HL-60 (cell line): ENCODE data around the gene HOXB4.

ENCODE experiments used
- POLR2AphosphoS5 ChIP-seq: IDR thresholded peaks from 2 replicates; pipeline ENCODE4 v1.6.1; 2012; ENCODE audit warnings: low read depth
- TF ChIP-seq, protein P1 (sequence below): IDR thresholded peaks from one replicate; pipeline ENCODE4 v1.5.1; 2011; ENCODE audit warnings: low read length, control low read depth, inconsistent platforms; ENCODE audit not compliant: insufficient read depth

DNA sequence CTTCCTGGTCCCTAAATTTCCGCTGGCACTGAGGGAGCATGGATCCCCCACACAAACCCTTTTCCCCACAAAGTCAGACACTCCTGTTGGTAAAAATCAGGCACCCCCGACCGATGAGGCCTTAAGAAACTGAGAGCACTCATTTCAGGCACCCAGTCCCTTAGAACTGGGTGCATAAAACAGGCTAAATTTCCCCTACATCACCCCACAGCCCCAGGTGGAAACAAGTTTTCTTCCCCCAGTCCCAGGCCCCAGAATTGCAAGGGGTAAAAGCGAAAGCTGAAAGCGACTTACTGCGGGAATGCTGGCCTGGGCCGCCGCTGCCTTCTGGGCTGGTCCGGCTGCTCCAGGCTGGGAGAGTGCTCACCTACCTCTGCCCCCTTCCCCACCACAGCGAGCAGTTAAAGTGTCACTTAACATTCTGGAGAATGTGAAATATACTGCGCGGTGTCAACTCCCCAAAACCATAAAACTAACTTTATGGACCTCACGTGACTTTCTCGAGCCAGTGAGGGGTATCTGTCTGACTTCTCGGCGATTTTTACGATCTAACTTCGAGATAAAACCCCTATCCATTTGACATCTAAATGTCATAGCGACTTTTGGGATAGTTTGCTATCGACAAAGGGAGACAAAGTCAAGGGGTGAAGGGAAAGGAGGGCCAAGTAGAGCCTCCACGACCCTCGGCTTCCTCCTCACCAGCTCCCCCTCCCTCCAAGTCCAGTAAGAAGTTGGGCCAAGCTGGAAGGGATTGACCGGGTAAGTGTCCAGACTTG, 11.9 kb upstream of the HOXB4 start, which contains the start of gene HOXB3:
- TF ChIP-seq, protein P1, sequence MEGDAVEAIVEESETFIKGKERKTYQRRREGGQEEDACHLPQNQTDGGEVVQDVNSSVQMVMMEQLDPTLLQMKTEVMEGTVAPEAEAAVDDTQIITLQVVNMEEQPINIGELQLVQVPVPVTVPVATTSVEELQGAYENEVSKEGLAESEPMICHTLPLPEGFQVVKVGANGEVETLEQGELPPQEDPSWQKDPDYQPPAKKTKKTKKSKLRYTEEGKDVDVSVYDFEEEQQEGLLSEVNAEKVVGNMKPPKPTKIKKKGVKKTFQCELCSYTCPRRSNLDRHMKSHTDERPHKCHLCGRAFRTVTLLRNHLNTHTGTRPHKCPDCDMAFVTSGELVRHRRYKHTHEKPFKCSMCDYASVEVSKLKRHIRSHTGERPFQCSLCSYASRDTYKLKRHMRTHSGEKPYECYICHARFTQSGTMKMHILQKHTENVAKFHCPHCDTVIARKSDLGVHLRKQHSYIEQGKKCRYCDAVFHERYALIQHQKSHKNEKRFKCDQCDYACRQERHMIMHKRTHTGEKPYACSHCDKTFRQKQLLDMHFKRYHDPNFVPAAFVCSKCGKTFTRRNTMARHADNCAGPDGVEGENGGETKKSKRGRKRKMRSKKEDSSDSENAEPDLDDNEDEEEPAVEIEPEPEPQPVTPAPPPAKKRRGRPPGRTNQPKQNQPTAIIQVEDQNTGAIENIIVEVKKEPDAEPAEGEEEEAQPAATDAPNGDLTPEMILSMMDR, result no peak
- TF ChIP-seq POLR2AphosphoS5, result no peak
